DOHH2 (cell line): ENCODE results near the gene WDR62.

Source experiments
- H3F3A ChIP-seq: fragments of 200-600 bp; sonication (generic), shearing (Covaris generic); 2 replicates; pipeline ENCODE4 v1.6.0; 2016; ENCODE audit warnings: antibody characterized with exemption, mild to moderate bottlenecking; ENCODE audit not compliant: control insufficient read depth, insufficient read depth
- H3K27ac ChIP-seq: fragments of 200-600 bp; sonication (generic); 2 replicates; pipeline ENCODE4 v1.5.1; 2014; ENCODE audit warnings: low read depth, mild to moderate bottlenecking, low read length, moderate library complexity
- H3K27me3 ChIP-seq: fragments of 200-600 bp; sonication (generic); 2 replicates; pipeline ENCODE4 v1.6.1; 2014; ENCODE audit warnings: mild to moderate bottlenecking, low read length, mixed read lengths; ENCODE audit not compliant: control insufficient read depth
- H3K36me3 ChIP-seq: fragments of 200-600 bp; sonication (generic); 2 replicates; pipeline ENCODE4 v1.6.1; 2014; ENCODE audit warnings: mild to moderate bottlenecking, low read length, moderate library complexity, mixed read lengths; ENCODE audit not compliant: control insufficient read depth
- H3K4me1 ChIP-seq: fragments of 200-600 bp; sonication (generic); 2 replicates; pipeline ENCODE4 v1.6.1; 2014; ENCODE audit warnings: mild to moderate bottlenecking, low read length, mixed read lengths; ENCODE audit not compliant: control insufficient read depth
- H3K4me2 ChIP-seq: fragments of 200-600 bp; sonication (generic); 2 replicates; pipeline ENCODE4 v1.6.0; 2014; ENCODE audit warnings: mild to moderate bottlenecking, low read length, moderate library complexity
- H3K4me3 ChIP-seq: fragments of 200-600 bp; sonication (generic); 2 replicates; pipeline ENCODE4 v1.5.1; 2014; ENCODE audit warnings: mild to moderate bottlenecking, low read length, mixed read lengths
- H3K79me2 ChIP-seq: fragments of 200-600 bp; sonication (generic); 2 replicates; pipeline ENCODE4 v1.6.1; 2014; ENCODE audit warnings: mild to moderate bottlenecking, low read length, mixed read lengths; ENCODE audit not compliant: control insufficient read depth
- H3K9me2 ChIP-seq: fragments of 200-600 bp; sonication (generic); replicated peaks from 2 replicates; pipeline ENCODE4 v1.6.1; 2014; ENCODE audit warnings: mild to moderate bottlenecking, low read length, mixed read lengths; ENCODE audit not compliant: control insufficient read depth
- H3K9me3 ChIP-seq: fragments of 200-600 bp; sonication (generic); 2 replicates; pipeline ENCODE4 v1.6.1; 2014; ENCODE audit warnings: antibody characterized with exemption, low read length, mixed read lengths; ENCODE audit not compliant: control insufficient read depth, insufficient read depth
- H4K20me1 ChIP-seq: fragments of 200-600 bp; sonication (generic); 2 replicates; pipeline ENCODE4 v1.6.0; 2014; ENCODE audit warnings: low read depth, mild to moderate bottlenecking, antibody characterized with exemption, low read length, moderate library complexity; ENCODE audit not compliant: control insufficient read depth, insufficient read depth
- EZH2phosphoT487 ChIP-seq: fragments of 200-600 bp; sonication (generic); IDR thresholded peaks from 2 replicates; pipeline ENCODE4 v1.6.1; 2017; ENCODE audit warnings: borderline replicate concordance, mild to moderate bottlenecking, antibody characterized with exemption, low read length, moderate library complexity, mixed read lengths
- TF ChIP-seq, protein P1 (sequence below): fragments of 200-600 bp; sonication (generic); IDR thresholded peaks from one replicate; pipeline ENCODE4 v1.5.1; 2014; ENCODE audit warnings: antibody characterized with exemption, mild to moderate bottlenecking, low read depth, low read length; ENCODE audit not compliant: poor library complexity, severe bottlenecking

WDR62 gene

GRCh38 chr19:36106441-36106840 is 51.7 kb downstream of the WDR62 start:
- peaks cover 53% of the 10 kb centered on the region for H3K36me3 ChIP-seq
- no peak overlapping the region for H3K4me3 ChIP-seq
- H3K4me1 ChIP-seq, result peaks cover 7% of the 10 kb centered on the region; the same call in 1 of the 2 replicates
- TF ChIP-seq EZH2phosphoT487, result no peak
- TF ChIP-seq, protein P1, sequence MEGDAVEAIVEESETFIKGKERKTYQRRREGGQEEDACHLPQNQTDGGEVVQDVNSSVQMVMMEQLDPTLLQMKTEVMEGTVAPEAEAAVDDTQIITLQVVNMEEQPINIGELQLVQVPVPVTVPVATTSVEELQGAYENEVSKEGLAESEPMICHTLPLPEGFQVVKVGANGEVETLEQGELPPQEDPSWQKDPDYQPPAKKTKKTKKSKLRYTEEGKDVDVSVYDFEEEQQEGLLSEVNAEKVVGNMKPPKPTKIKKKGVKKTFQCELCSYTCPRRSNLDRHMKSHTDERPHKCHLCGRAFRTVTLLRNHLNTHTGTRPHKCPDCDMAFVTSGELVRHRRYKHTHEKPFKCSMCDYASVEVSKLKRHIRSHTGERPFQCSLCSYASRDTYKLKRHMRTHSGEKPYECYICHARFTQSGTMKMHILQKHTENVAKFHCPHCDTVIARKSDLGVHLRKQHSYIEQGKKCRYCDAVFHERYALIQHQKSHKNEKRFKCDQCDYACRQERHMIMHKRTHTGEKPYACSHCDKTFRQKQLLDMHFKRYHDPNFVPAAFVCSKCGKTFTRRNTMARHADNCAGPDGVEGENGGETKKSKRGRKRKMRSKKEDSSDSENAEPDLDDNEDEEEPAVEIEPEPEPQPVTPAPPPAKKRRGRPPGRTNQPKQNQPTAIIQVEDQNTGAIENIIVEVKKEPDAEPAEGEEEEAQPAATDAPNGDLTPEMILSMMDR, result no peak
- no peaks in the 10 kb centered on the region for H4K20me1 ChIP-seq
- no peak overlapping the region for H3K27ac ChIP-seq
- H3K9me3 ChIP-seq, result no peaks in the 10 kb centered on the region
- H3F3A ChIP-seq, result no peaks in the 10 kb centered on the region
- no peaks in the 10 kb centered on the region for H3K27me3 ChIP-seq
- no peak overlapping the region for H3K4me2 ChIP-seq
- H3K79me2 ChIP-seq, result no peaks in the 10 kb centered on the region
- H3K9me2 ChIP-seq, result no peaks in the 10 kb centered on the region

GRCh38 chr19:36106991-36107390 is 52.3 kb downstream of the WDR62 start:
- no peak for TF ChIP-seq EZH2phosphoT487
- TF ChIP-seq, protein P1, result no peak
- Histone ChIP-seq H3K9me2 (no peaks in the 10 kb centered on the region), H3K27me3 (no peaks in the 10 kb centered on the region), H3K79me2 (no peaks in the 10 kb centered on the region), H3K4me3 (no peak overlapping the region), H3K36me3 (peaks cover 49% of the 10 kb centered on the region), H4K20me1 (no peaks in the 10 kb centered on the region), H3K4me1 (peaks cover 8% of the 10 kb centered on the region; the same call in 1 of the 2 replicates), H3F3A (no peaks in the 10 kb centered on the region), H3K27ac (no peak overlapping the region), H3K4me2 (no peak overlapping the region), H3K9me3 (no peaks in the 10 kb centered on the region)

DNA sequence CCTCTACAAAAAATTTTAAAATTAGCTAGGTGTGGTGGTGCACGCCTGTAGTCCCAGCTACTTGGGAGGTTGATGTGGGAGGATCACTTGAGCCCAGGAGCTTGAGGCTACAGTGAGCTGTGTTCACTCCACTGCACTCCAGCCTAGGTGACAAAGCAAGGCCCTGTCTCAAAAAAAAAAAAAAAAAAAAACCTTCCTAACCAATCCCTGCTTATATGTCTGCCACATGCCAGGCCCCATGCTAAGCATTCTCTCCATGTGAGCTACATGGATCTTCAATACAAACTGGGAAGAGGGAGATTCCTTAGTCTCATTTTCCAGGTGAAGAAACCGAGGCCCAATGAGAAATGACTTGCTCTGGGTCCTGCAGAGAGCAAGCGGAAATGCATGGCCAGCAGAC is 54.0 kb downstream of the WDR62 start:
- Histone ChIP-seq H3K27me3 (no peaks in the 10 kb centered on the region), H3F3A (no peaks in the 10 kb centered on the region), H3K79me2 (peaks cover 9% of the 10 kb centered on the region), H3K27ac (no peak overlapping the region), H3K9me2 (no peaks in the 10 kb centered on the region), H3K4me3 (no peak overlapping the region), H3K36me3 (peaks cover 48% of the 10 kb centered on the region), H3K4me1 (peaks cover 13% of the 10 kb centered on the region), H3K9me3 (no peaks in the 10 kb centered on the region), H4K20me1 (no peaks in the 10 kb centered on the region), H3K4me2 (no peak overlapping the region)
- TF ChIP-seq EZH2phosphoT487, result no peak
- TF ChIP-seq, protein P1, result no peak
